ENCODE data around the gene FGD3.

- no peak for TF ChIP-seq CTCF (IDR thresholded peaks at IDR 0.05)
- no peak for TF ChIP-seq POLR2A (IDR thresholded peaks at IDR 0.05)
Observed at GRCh38 chr9:92984976-92985375, 37.7 kb downstream of the FGD3 start.

All from testis (tissue), 2 donors.